Left lung (tissue), 10 donors: ENCODE results near the gene ISCA2. TPM values are rescaled to one million over a fixed set of nuclear protein-coding genes. Genes with fewer than 3 reads are reported as not detected.
"Not testable (repeated sequence)": the region's sequence is repeated elsewhere in the genome, so short reads cannot be mapped to it uniquely, and the experiment has no call there.

ENCODE experiments used
- ATAC-seq: fragments of 200-7000 bp; cut with Tn5 transposase; one replicate; pipeline ENCODE4 v1.9.1; 2020; ENCODE audit warnings: moderate library complexity
- DNase-seq, 4 donors: peaks; one replicate each; pipeline ENCODE4 v3.0.0-alpha.2; 2013 to 2020
- H3K27ac ChIP-seq, 2 donors: fragments of 200-600 bp; sonication (generic) in 1 of 2; one replicate each; pipeline versions ENCODE4 v1.5.0 to v1.8.0; 2020 to 2021
- H3K27me3 ChIP-seq, 2 donors: fragments of 200-600 bp; sonication (generic) in 1 of 2; one replicate each; pipeline versions ENCODE4 v1.5.0 to v1.8.0; 2020 to 2021
- H3K36me3 ChIP-seq, 2 donors: fragments of 200-600 bp; sonication (generic) in 1 of 2; one replicate each; pipeline versions ENCODE4 v1.5.0 to v1.8.0; 2020 to 2021
- H3K4me1 ChIP-seq, 2 donors: fragments of 200-600 bp; one replicate each; pipeline ENCODE4 v1.8.0; 2021
- H3K4me3 ChIP-seq, 2 donors: fragments of 200-600 bp; sonication (generic) in 1 of 2; one replicate each; pipeline versions ENCODE4 v1.5.0 to v1.8.0; 2020 to 2021; ENCODE audit warnings: mild to moderate bottlenecking in 1 of 2
- H3K9me3 ChIP-seq, 2 donors: fragments of 200-600 bp; sonication (generic) in 1 of 2; one replicate each; pipeline versions ENCODE4 v1.5.0 to v1.8.0; 2020 to 2021
- CTCF ChIP-seq, 2 donors: fragments of 200-600 bp; sonication (generic) in 1 of 2; IDR thresholded peaks; one replicate each; pipeline versions ENCODE4 v1.5.0 to v1.8.0; 2021; ENCODE audit warnings: antibody characterized with exemption in 2 of 2
- intact Hi-C, 2 donors: fragments of 100-400 bp; cut with DNase I; formaldehyde crosslinking; loops; one replicate each; pipeline versions ENCODE4 v1.11.2 to v1.14.2; 2022
- polyA plus RNA-seq, 6 donors: library from polyadenylated mRNA; unstranded; fragments of 120-200 nt; gene quantifications; one replicate each; pipeline ENCODE4 v1.2.1, GENCODE V29; 2013; ENCODE audit not compliant: insufficient read length in 6 of 6
- total RNA-seq, 2 donors: library from RNA; stranded (reverse); fragmentation: NEBNext Ultra II Directional; extraction: Animal tissue kit (Norgen Biotek cat#: 25700); gene quantifications; one replicate each; pipeline ENCODE4 v1.2.1, GENCODE V29; 2021
- donor health status: DM: no; HTN: yes; CAD: no.
- donor health status: DM: no; HTN: no; CAD: no.

The ISCA2 gene
- total and polyA plus RNA-seq, 8 donors: 22.7 to 35.2 (median 30.8) TPM

GRCh38 chr14:74532246-74532645 is 38.7 kb downstream of the ISCA2 start:
- no peaks in the 10 kb centered on the region for H3K4me1 ChIP-seq
- no peak for DNase-seq
- no peaks in the 10 kb centered on the region for H3K36me3 ChIP-seq
- no peaks in the 10 kb centered on the region for H3K9me3 ChIP-seq
- no peak overlapping the region for H3K4me3 ChIP-seq
- no peak for ATAC-seq
- H3K27me3 ChIP-seq: no peaks in the 10 kb centered on the region
- no peak for TF ChIP-seq CTCF (IDR thresholded peaks at IDR 0.05)
- intact Hi-C loops: no loop called here
- H3K27ac ChIP-seq: no peak overlapping the region

GRCh38 chr14:74533576-74533975 is 40.0 kb downstream of the ISCA2 start:
- Histone ChIP-seq H3K27me3 (no peaks in the 10 kb centered on the region), H3K4me1 (no peaks in the 10 kb centered on the region), H3K36me3 (no peaks in the 10 kb centered on the region), H3K27ac (no peak overlapping the region), H3K4me3 (no peak overlapping the region), H3K9me3 (no peaks in the 10 kb centered on the region)
- TF ChIP-seq CTCF (IDR thresholded peaks at IDR 0.05): no peak
- DNase-seq (no peak), ATAC-seq (no peak)
- intact Hi-C loops: no loop called here

GRCh38 chr14:74535756-74536325 is 42.3 kb downstream of the ISCA2 start:
- H3K4me3 ChIP-seq: no peak overlapping the region
- peak; percentile 9 for ATAC-seq
- no peaks in the 10 kb centered on the region for H3K27me3 ChIP-seq
- H3K36me3 ChIP-seq: no peaks in the 10 kb centered on the region
- intact Hi-C loops: no loop called here
- no peaks in the 10 kb centered on the region for H3K4me1 ChIP-seq
- no peak overlapping the region for H3K27ac ChIP-seq
- H3K9me3 ChIP-seq: no peaks in the 10 kb centered on the region
- no peak for DNase-seq
- no peak for TF ChIP-seq CTCF (IDR thresholded peaks at IDR 0.05)

GRCh38 chr14:74536336-74536735 is 42.8 kb downstream of the ISCA2 start:
- H3K4me3 ChIP-seq, intact Hi-C loops, H3K4me1 ChIP-seq, H3K27ac ChIP-seq, H3K27me3 ChIP-seq, H3K9me3 ChIP-seq, DNase-seq, H3K36me3 ChIP-seq: not testable (repeated sequence)
- ATAC-seq: peak; percentile 57

- H3K4me1 ChIP-seq: no peaks in the 10 kb centered on the region
- DNase-seq (no peak), ATAC-seq (no peak)
- H3K36me3 ChIP-seq: no peaks in the 10 kb centered on the region
- no peak for TF ChIP-seq CTCF (IDR thresholded peaks at IDR 0.05)
- H3K27ac ChIP-seq: no peak overlapping the region
- intact Hi-C loops: no loop called here
- H3K4me3 ChIP-seq: no peak overlapping the region
- no peaks in the 10 kb centered on the region for H3K9me3 ChIP-seq
- H3K27me3 ChIP-seq: no peaks in the 10 kb centered on the region
Observed at GRCh38 chr14:74538411-74539391, 45.1 kb downstream of the ISCA2 start.
